ENCODE results near the gene GFOD2. TPM values are rescaled to one million over a fixed set of nuclear protein-coding genes. Genes with fewer than 3 reads are reported as not detected.

Gene GFOD2
- total RNA-seq, 1 donor from 2014 or later, result 13.4 TPM

DNA sequence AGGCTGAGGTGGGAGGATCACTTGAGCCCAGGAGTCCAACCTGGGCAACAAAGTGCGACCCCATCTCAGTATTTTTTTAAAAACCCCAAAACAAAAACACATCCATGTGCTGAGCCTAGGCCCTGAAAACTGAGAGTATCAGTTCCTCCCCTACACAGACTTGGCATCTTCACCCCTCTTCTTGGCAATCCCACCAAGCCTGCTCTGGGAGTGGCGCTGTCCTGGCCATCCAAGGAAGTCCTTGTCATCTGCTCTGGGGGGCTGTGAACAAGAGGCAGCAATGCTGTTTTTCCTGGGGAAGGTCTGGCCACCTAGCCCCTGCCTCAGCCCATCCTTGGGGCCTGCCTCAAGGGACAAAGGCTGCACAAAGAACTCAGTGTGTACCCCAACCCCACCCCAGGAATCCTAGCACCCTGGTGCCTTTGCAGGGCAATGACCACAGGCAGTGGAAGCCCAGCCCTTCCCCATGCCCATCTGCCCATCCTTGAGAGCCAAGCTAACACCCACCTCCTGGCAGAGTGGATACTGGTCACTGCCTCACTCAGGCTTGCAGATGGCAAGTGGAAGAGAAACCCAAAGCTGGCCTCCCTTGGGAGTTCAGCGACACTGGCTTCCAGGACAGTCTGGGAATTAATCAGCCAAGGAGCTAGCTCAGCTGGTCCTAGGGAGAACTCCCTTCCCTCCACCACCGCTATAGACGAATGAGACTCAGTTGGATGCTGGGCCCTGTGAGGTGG lies 14.8 kb upstream of the GFOD2 start:
- intact Hi-C loops (cut with micrococcal nuclease), result no loop called here

DNA sequence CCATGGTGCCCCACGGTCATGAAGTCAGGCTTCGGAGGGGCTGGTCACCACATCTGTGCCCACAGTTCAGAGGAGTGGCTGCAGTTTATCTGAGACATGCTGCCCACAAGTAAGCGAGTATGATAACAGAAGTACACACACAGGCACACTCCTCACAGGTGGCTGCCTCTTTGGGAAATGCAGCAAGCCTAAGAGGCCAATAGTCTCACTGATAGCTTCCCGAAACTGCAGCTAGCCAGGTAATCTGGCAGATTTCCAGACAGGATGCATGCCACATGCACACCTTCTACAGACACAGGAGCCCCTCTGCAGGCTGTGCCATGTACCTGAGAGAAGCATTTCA lies 12.6 kb upstream of the GFOD2 start:
- intact Hi-C loops (cut with micrococcal nuclease), result no loop called here

- intact Hi-C loops (cut with micrococcal nuclease), result no loop called here
Observed at GRCh38 chr16:67731071-67731752, 12.1 kb upstream of the GFOD2 start.

- intact Hi-C loops (cut with micrococcal nuclease), result no loop called here
Observed at GRCh38 chr16:67730326-67730725, 11.2 kb upstream of the GFOD2 start.

DNA sequence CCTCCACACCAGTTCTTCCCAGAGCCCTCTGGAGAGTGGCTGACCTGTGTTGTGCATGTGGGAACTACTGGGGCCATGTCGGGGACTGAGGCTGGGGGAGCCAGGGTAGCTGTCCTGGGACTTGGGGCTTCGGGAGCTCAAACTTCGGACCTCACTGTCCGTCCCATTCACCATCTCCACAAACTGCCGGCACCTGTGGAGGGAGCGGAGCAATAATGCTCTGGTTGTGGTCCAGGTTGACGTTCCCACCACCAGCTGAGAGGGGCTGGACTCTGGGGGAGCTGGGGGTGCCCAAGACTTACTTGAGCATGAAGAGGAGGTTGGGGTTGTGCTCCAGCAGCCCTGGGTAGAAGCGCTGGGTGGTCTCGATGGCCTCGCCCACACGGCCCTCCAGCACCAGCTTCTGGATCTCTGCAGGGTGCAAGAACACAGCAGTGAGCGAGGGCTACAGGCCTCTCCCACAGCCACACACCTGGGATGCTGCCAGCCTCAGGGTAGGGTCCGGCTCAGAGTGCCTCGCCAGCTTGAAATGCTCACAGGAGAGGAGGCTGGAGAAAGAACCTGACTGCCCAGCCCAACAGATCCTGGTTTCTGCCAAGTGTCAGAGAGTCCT lies 10.6 kb upstream of the GFOD2 start:
- intact Hi-C loops (cut with micrococcal nuclease), result no loop called here

GRCh38 chr16:67727521-67728485 lies 8.7 kb upstream of the GFOD2 start:
- intact Hi-C loops (cut with micrococcal nuclease), result no loop called here

DNA sequence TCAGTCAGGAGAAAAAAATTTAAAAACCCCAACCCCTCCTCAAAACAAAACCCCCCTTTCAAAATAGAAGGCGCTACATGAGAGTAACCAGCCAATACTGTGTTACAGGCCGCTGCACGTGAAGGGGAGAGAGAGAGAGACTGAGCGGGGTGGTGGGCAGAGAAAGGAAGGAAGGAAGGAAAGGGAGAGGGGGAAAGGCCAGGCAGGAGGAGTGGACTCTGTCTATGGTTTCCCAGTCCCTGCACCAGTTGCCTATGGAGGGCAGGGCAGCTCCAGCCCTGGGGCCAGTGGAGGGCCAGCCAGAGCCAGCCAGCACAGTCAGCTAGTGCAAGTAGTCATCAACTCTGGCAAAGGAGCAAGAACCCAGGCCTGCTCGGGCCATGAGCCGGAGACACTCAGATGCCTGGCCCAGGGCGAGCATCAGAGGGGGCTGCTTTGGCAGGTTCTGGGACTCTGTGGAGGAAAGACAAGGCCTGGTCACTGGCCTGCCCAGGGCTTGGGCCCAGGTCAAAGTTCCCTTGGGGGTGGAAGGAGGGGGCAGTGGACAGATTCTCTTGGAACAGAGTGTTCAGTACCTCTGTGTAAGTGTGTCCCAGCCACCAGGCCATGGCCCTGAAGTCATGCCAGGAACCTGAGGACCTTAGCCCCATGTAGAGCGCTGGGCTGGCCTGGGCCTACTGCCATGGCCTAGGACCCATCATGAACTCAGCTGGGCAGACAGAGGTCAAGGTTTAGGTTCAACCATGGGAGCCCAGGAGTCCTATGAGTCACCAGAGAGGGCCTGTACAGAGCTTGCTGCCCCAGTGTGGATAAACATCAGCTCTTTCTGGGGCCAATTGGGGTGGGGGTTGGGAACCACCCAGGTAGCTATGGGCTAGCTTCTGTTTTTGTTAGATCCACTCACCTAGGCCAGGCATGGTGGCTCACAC lies 7.3 kb upstream of the GFOD2 start:
- intact Hi-C loops (cut with micrococcal nuclease), result no loop called here

- intact Hi-C loops (cut with micrococcal nuclease), result no loop called here
Observed at GRCh38 chr16:67723911-67724305, 4.8 kb upstream of the GFOD2 start.

- intact Hi-C loops (cut with micrococcal nuclease), result no loop called here
Observed at GRCh38 chr16:67723151-67723910, 4.2 kb upstream of the GFOD2 start.

DNA sequence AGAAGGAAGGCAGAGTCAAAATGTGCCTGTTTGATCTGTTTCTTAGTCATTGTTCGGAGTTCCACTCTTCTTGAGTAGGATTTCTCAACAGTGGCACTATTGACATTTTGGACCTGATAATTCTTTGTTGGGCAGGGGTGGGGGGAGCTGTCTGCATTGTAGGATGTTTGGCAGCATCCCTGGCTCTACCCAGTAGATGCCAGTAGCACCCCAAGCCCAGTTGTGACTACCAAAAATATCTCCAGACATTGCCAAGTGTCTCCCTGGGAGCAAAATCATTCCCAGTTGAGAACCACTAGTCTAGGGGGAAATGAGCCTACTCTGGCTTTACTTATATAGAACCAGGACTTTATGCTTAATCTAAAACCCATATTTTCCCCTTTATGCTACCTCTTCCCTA lies 1.1 kb upstream of the GFOD2 start:
- intact Hi-C loops (cut with micrococcal nuclease), result no loop called here

- intact Hi-C loops (cut with micrococcal nuclease), result loop anchor here (1.0 to 5.0 kb wide), 16 partner anchors 59 to 787 kb away; partner anchors contain the start of genes ACD, ATP6V0D1, CIAO2B and CTCF
Observed at GRCh38 chr16:67719778-67720144, 645 bp upstream of the GFOD2 start.

DNA sequence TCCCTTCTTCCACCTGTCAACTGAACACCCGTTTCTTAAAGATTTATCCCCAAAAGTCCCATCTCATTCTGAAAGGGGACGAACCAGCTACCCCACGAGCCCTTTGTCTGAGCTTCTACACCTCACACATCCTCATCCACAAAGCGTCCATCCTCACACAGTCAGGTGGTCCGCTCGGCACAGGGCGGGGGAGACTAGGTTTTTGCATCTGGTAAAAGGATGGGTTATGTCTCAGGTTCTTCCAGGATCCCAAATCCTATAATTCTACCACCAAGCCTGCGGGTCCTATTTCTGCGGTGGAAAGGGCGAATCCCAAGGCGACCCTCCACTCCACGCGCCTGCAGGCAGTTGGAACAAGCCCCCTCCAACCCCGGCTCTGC lies 458 bp downstream of the GFOD2 start:
- intact Hi-C loops (cut with micrococcal nuclease), result loop anchor here (1.0 to 5.0 kb wide), 16 partner anchors 58 to 786 kb away; partner anchors contain the start of genes ACD, ATP6V0D1, CIAO2B and CTCF

- intact Hi-C loops (cut with micrococcal nuclease), result loop anchor here (5.0 kb wide), 2 partner anchors 371 to 784 kb away; partner anchors contain the start of genes CIAO2B and NFATC3
Observed at GRCh38 chr16:67716097-67716496, 3.0 kb downstream of the GFOD2 start.

- intact Hi-C loops (cut with micrococcal nuclease), result no loop called here
Observed at GRCh38 chr16:67714522-67714921, 4.6 kb downstream of the GFOD2 start.

GRCh38 chr16:67713647-67714273 lies 5.4 kb downstream of the GFOD2 start:
- intact Hi-C loops (cut with micrococcal nuclease), result no loop called here

DNA sequence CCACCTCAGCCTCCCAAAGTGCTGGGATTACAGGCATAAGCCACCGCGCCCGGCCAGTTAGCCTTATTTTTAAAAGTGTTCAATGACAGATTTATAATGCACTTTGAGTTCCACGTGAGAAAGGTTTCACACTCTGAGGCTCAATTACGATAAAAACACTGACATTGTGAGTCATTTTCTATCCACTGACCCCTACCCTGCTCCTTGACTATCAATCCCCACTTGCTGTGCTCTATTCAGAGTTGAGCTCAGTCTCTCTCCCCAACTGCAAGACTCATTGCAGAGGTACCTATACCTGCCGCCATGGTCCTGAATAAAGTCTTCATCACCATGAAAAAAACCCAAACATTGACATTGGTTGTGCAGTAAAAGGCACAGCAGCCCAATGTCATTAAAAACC lies 8.5 kb downstream of the GFOD2 start:
- intact Hi-C loops (cut with micrococcal nuclease), result no loop called here

- intact Hi-C loops (cut with micrococcal nuclease), result no loop called here
Observed at GRCh38 chr16:67709050-67709449, 10.1 kb downstream of the GFOD2 start.

GRCh38 chr16:67708368-67708771 lies 10.7 kb downstream of the GFOD2 start:
- intact Hi-C loops (cut with micrococcal nuclease), result no loop called here

- intact Hi-C loops (cut with micrococcal nuclease), result no loop called here
Observed at GRCh38 chr16:67707790-67708189, 11.3 kb downstream of the GFOD2 start.
